GM20000 (cell line): ENCODE data around the gene ADGRB2.

Source experiments
- DNase-seq: peaks from one replicate; pipeline ENCODE4 v3.0.0; 2012; ENCODE audit warnings: low spot score
- TF ChIP-seq, protein P1 (sequence below): IDR thresholded peaks from 2 replicates; pipeline ENCODE4 v1.5.1; 2012; ENCODE audit warnings: mild to moderate bottlenecking, control low read depth; ENCODE audit errors: extremely low read depth, missing control alignments

ADGRB2 gene

DNA sequence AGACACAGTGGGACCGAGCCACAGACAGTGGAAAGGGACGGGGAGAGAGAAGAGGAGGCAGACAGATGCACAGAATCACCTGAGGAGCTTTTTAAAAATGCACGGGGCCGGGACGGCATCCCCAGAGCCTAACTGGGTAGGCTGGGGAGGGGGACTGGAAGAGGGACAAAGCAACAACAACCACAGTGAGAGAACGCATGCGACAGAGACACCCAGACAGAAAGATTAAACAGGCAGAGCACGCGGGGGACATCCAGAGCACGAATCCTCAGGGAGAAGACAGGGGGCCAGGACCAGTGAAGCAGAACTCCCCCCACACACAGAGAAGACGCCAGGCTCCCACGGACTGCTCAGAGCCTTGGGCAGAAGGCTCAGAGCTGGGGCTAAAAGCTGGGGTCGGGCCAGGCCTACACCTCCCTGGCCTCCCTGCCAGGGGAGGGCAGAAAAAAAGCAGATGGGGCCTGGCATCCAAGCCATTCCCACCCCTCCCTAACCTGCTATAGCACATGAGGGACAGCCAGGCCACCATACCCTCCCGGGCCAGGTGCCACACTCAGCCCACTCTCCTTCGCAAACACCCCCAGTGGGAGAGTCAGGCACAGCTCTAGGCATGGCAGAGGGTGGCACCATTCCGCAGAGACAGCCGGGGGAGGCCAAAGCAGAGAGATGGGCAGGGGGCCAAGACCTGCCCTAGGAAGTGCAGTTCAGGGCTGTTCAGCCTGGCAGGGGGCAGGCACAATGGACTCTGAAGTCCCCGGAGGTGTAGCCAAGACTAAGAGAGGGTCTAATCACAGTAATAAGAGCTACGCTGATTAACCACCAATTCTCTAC is 30.5 kb downstream of the ADGRB2 start:
- TF ChIP-seq, protein P1, sequence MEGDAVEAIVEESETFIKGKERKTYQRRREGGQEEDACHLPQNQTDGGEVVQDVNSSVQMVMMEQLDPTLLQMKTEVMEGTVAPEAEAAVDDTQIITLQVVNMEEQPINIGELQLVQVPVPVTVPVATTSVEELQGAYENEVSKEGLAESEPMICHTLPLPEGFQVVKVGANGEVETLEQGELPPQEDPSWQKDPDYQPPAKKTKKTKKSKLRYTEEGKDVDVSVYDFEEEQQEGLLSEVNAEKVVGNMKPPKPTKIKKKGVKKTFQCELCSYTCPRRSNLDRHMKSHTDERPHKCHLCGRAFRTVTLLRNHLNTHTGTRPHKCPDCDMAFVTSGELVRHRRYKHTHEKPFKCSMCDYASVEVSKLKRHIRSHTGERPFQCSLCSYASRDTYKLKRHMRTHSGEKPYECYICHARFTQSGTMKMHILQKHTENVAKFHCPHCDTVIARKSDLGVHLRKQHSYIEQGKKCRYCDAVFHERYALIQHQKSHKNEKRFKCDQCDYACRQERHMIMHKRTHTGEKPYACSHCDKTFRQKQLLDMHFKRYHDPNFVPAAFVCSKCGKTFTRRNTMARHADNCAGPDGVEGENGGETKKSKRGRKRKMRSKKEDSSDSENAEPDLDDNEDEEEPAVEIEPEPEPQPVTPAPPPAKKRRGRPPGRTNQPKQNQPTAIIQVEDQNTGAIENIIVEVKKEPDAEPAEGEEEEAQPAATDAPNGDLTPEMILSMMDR = no peak
- DNase-seq = no peak

DNA sequence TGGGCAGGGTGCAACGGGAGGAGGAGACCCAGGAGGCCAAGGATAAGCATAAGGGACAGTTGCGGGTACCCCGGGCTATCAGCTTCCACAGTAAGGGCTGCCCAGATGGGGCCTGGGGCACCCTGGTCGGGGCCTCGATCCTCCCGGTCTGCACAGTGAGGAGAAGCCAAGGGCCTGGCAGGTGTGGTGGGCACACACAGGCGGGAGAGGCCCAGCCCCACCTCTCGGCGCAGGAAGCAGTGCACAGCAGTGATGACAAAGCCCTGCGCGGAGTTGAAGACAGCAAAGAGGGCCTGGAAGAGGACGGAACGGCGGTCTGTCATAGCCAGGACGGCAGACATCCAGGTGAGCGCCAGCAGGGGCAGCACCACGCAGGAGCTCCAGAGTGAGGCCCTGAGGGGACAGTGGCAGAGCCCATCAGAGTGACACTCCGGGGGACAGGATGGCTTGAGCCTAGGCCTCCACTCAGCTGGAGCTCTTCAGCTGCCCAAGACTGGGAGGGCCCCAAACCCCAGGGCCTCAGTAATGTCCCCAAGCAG is 31.3 kb downstream of the ADGRB2 start:
- TF ChIP-seq, protein P1 = no peak
- DNase-seq = no peak

DNA sequence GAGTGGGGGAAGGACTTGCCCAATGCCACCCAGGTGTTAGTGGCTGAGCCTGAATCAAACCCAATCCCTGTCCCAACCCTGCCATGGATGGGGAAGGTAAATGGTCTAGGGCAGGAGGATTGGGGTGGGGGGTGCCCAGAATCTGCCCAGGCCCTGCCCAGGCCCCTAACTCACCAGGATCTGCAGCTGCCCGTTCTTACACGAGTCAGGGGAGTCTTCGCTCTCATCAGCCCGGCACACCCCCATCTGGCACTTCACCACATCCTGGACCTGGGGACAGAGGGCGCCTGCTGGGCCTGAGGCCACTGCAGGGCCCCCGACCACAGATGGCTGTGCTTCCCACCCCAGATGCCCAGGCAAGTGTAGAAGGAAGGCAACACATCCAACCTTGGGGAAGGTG is 31.8 kb downstream of the ADGRB2 start:
- TF ChIP-seq, protein P1 = no peak
- no peak for DNase-seq

DNA sequence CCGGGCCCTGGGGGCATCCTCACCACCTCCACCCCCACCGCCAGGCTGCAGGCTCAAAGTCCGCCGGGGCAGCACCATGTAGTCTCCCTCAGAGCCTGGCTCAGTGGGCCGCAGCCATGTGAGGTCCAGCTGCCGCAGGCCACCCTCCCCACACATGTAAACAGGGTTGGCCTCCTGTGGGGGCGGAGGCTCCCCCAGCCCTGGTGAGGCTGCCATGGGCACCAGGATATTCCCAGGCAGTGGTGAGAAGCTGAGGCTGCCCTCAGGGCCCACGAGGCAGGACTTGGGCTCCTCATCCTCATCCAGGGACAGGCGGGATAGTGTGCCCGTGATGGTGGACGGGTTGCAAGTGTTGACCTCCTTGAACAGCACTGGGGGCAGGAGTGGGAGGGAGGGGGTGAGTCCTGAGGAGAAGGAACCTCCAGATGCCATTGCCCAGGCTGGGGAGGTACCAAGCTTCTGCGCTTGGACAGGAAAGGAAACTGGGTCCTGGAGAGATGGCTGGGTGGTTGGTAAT is 33.0 kb downstream of the ADGRB2 start:
- DNase-seq = no peak
- TF ChIP-seq, protein P1 = no peak

DNA sequence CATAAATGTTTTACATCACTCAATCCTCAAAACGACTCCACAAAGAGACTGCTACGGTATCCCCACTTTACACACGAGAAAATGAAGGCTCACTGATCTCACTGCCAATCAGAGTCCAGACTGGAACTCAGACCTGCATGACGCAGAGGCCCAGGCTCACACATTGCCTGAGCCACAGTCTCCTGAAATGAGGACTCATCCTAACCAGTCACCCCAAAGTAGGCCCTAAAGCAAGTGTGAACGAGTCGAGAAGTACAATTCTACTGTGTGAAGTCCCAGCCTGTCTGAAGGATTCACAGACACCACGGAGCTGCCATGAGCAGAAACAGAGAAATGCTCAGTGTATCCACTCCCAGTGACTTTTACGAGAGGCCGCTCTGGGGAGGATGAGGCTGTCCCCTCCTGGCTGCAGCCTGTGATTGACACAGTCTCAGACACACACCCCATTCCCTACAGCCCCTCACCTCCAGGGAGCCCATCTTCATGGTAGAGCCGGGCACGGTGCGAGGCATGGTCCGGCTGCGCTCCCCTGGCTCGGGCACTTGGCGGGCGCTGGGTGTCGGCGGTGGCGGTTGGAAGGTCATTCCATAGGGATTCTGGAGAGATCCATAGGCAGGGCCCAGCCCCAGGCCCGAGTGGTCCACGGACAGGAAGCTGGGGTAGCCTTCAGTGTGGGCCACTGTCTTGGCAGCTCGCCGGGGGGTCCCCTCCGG is 33.6 kb downstream of the ADGRB2 start:
- TF ChIP-seq, protein P1 = no peak
- no peak for DNase-seq

DNA sequence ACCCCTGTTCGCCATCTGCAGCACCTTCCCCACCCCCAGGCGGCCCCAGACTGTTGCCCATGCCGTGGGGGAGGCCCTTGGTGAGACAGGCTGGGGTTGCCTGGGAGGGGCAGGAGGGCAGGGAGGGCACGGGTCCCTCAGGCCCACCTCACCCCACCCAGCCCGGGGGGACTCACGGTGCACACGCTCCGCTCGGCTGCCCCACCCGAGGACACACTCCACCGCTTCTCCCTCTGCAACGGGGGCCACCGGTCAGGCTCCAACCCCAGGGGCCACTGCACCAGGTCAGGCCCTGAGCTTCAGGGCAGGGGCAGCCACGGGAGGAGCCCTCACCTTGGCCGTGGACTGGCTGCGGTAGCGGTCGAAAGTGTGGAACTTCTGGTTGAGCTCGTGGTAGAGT is 36.3 kb downstream of the ADGRB2 start:
- TF ChIP-seq, protein P1 = no peak
- no peak for DNase-seq

DNA sequence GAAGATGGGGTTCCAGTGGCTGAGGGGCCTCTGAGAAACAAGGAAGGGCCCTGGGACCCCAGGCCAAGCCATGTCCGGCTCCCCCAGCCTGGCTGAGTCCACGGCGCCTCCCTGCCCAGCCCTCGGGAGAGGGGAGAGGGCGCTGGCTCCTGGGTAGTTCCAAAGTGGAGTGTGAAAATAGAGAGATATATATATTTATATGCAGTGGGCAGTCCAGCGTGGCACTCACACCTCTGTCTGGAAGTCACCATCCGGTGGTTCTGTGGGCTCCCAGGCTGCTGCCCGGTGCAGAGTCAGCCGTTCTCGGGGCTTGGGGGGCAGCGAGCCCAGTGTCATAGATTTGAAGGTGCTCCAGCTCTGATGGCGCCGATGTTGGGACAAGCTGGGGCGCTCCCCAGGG is 36.9 kb downstream of the ADGRB2 start:
- TF ChIP-seq, protein P1 = no peak
- DNase-seq = no peak
